Subcutaneous adipose tissue (tissue), 4 donors: ENCODE measurements around the gene RAPGEF6. TPM values are rescaled to one million over a fixed set of nuclear protein-coding genes. Genes with fewer than 3 reads are reported as not detected.

Source experiments
- CTCF ChIP-seq: fragments of 450-650 bp; IDR thresholded peaks from one replicate; pipeline ENCODE4 v1.5.1; 2016; ENCODE audit warnings: low read depth, mild to moderate bottlenecking, control low read depth, antibody characterized with exemption, moderate library complexity
- total RNA-seq, 4 donors: library from RNA; depleted of rRNA; stranded (reverse); fragments of >200 nt; gene quantifications; one replicate each; pipeline ENCODE4 v1.1.0, GENCODE V29; 2016

Gene RAPGEF6
- total RNA-seq, 4 donors from 2014 or later, result 18.1 to 26.6 (median 22.0) TPM

- no peak for TF ChIP-seq CTCF
Observed at GRCh38 chr5:131466171-131466766, 168.8 kb downstream of the RAPGEF6 start.

DNA sequence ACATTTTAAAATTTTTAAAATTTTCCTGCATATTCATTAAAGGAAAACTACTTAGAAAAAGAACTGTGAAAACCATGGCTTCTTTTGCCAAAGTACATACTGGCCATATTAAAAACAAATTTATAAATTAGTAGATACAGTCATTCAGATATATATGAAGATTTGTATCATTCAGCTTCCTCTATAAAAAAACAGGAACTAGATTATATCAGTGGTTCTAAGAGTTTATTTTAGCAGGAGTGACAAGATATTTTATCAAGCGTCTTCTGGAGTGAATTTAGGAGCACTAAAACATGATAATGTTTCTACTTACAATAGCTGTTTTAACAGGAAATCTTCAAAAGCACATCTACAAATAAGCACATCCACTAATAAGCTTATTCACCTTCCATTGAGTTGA, 171.4 kb downstream of the RAPGEF6 start:
- TF ChIP-seq CTCF, result no peak

- TF ChIP-seq CTCF, result no peak
Observed at GRCh38 chr5:131462454-131462853, 172.6 kb downstream of the RAPGEF6 start.

- TF ChIP-seq CTCF, result no peak
Observed at GRCh38 chr5:131461742-131462141, 173.3 kb downstream of the RAPGEF6 start.

DNA sequence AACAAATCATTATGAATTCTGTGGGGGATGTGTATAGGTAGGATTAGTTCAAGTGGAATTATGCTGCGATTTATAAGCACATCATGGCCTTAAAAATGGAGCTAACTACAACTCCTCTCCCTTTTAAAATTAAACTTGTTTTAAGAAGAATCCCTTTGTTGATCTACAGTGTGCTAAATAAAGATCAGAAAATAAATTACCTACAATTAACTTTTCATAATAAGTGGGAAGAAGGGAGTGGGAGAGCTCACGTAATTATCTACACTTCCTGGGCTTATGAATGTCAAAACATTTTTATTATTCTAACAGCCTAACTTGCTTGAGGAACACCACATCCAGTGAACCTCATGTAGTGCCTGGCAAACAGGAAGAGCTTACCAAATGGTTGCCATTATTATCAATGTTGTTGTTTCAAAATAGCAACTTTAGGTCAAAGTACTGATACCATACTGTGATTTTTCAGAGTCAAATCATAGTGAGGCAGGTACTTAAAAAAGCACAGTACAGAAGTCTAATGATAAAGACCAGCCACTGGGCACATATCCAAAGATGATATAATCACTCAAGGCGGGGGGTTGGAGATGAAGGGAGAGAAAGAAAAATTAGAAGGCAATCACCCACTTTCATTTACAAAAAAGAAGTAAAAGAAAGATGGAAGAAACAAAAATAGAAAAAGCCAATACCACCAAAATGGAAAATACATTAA, 174.0 kb downstream of the RAPGEF6 start:
- no peak for TF ChIP-seq CTCF

- TF ChIP-seq CTCF, result no peak
Observed at GRCh38 chr5:131460133-131460532, 174.9 kb downstream of the RAPGEF6 start.

- no peak for TF ChIP-seq CTCF
Observed at GRCh38 chr5:131459216-131459615, 175.8 kb downstream of the RAPGEF6 start.
